Spleen (tissue), 11 donors: ENCODE results near the gene NAPB. TPM values are rescaled to one million over a fixed set of nuclear protein-coding genes. Genes with fewer than 3 reads are reported as not detected.

Experiments
- DNase-seq: peaks from one replicate; pipeline ENCODE4 v3.0.0-alpha.2; 2020
- H3K27ac ChIP-seq, 8 donors: fragments of 200-600 bp; sonication (generic) in 7 of 8; 1 replicate in 4 of 8; 2 replicates in 4 of 8; pipeline versions ENCODE4 v1.5.0 to v1.8.0; 2016 to 2021; ENCODE audit warnings: inconsistent platforms in 4 of 8, mild to moderate bottlenecking in 4 of 8, moderate library complexity in 1 of 8
- H3K27me3 ChIP-seq, 7 donors: fragments of 200-600 bp; sonication (generic) in 6 of 7; replicated peaks in 1 of 7; 1 replicate in 4 of 7; 2 replicates in 3 of 7; pipeline versions ENCODE4 v1.5.0 to v1.8.0; 2016 to 2021; ENCODE audit warnings: inconsistent platforms in 3 of 7, mild to moderate bottlenecking in 1 of 7
- H3K36me3 ChIP-seq, 6 donors: fragments of 200-600 bp; sonication (generic) in 5 of 6; 1 replicate in 4 of 6; 2 replicates in 2 of 6; pipeline versions ENCODE4 v1.5.0 to v1.8.0; 2016 to 2021; ENCODE audit warnings: inconsistent platforms in 2 of 6
- H3K4me1 ChIP-seq, 6 donors: fragments of 200-600 bp; sonication (generic) in 5 of 6; 1 replicate in 3 of 6; 2 replicates in 3 of 6; pipeline versions ENCODE4 v1.5.0 to v1.8.0; 2016 to 2021; ENCODE audit warnings: inconsistent platforms in 3 of 6
- H3K4me3 ChIP-seq, 8 donors: fragments of 200-600 bp; sonication (generic) in 7 of 8; 1 replicate in 4 of 8; 2 replicates in 4 of 8; pipeline versions ENCODE4 v1.5.0 to v1.8.0; 2016 to 2021; ENCODE audit warnings: inconsistent platforms in 4 of 8, mild to moderate bottlenecking in 4 of 8, moderate library complexity in 2 of 8
- H3K9me3 ChIP-seq, 8 donors: fragments of 200-600 bp; sonication (generic) in 7 of 8; 1 replicate in 4 of 8; 2 replicates in 4 of 8; pipeline versions ENCODE4 v1.5.0 to v1.8.0; 2016 to 2021; ENCODE audit warnings: inconsistent platforms in 4 of 8
- CTCF ChIP-seq, 11 experiments: fragments of 200-600 bp in 7 of 11; fragments of 450-650 bp in 4 of 11; sonication (generic) in 4 of 11; IDR thresholded peaks in 8 of 11; conservative IDR thresholded peaks in 3 of 11; 1 replicate in 7 of 11; 2 replicates in 4 of 11; pipeline versions ENCODE4 v1.4.0 to v1.8.0; 2016 to 2021; ENCODE audit warnings: antibody characterized with exemption in 11 of 11, inconsistent platforms in 4 of 11, mild to moderate bottlenecking in 1 of 11
- POLR2A ChIP-seq, 3 donors: fragments of 450-650 bp; IDR thresholded peaks; one replicate each; pipeline ENCODE4 v1.5.1; 2017; ENCODE audit warnings: antibody characterized with exemption in 3 of 3, mild to moderate bottlenecking in 1 of 3
- POLR2AphosphoS5 ChIP-seq, 3 donors: sonication (generic); formaldehyde crosslinking; IDR thresholded peaks; one replicate each; pipeline ENCODE4 v1.5.1; 2017; ENCODE audit warnings: antibody characterized with exemption in 3 of 3
- WGBS, 5 donors: extraction: QIAGEN DNeasy Blood & Tissue Kit in 3 of 5; methylation state at CpG; one replicate each; pipeline versions ENCODE4 v1.1.5 to v1.1.7; 2013 to 2018; 5-methylcytosine and 5-hydroxymethylcytosine counted together
- intact Hi-C: fragments of 100-400 bp; cut with DNase I; formaldehyde crosslinking; loops from one replicate; pipeline ENCODE4 v1.15.0; 2023; ENCODE audit warnings: low total_unique reads
- polyA plus RNA-seq, 3 donors: library from polyadenylated mRNA; stranded (reverse); fragments of 200-250 nt; gene quantifications; one replicate each; pipeline ENCODE4 v1.2.1, GENCODE V29; 2013
- total RNA-seq, 7 donors: library from RNA; depleted of rRNA in 3 of 7; stranded (reverse); fragments of >200 nt in 3 of 7; fragmentation: NEBNext Ultra II Directional in 4 of 7; extraction: Animal tissue kit (Norgen Biotek cat#: 25700) in 4 of 7; gene quantifications; one replicate each; pipeline versions ENCODE4 v1.1.0 to v1.2.1, GENCODE V29; 2016 to 2021
- donor health status: healthy with polysubstance abuse.
- donor health status: DM: no; HTN: no; CAD: no; lungs with moderate emphysema.
- donor health status: DM: no; HTN: no; CAD: no.
- donor health status: Bipolar disorder and iron deficiency.
- donor health status: healthy.
- donor health status: DM: no; HTN: no; CAD: no.
- donor health status: DM: yes; HTN: yes; CAD: no.

Gene NAPB
- total and polyA plus RNA-seq, 10 donors, result 3.4 to 31.9 (median 14.0) TPM

GRCh38 chr20:23331450-23332350 is 89.6 kb downstream of the NAPB start:
- Histone ChIP-seq H3K27ac (no peak overlapping the region), H3K4me3 (no peak overlapping the region), H3K27me3 (no peaks in the 10 kb centered on the region), H3K4me1 (no peaks in the 10 kb centered on the region), H3K9me3 (no peaks in the 10 kb centered on the region), H3K36me3 (no peaks in the 10 kb centered on the region)
- DNase-seq, result no peak
- WGBS, 5 donors, result 72 to 79% (median 74%) methylated on average over 8 of the region's 8 CpGs
- intact Hi-C loops, result no loop called here
- no peak for TF ChIP-seq POLR2AphosphoS5 (IDR thresholded peaks at IDR 0.05)
- no peak for TF ChIP-seq CTCF (IDR thresholded peaks at IDR 0.05 in 8 of 11, conservative IDR thresholded peaks at IDR 0.05 in 3 of 11)
- TF ChIP-seq POLR2A (IDR thresholded peaks at IDR 0.05), result no peak

GRCh38 chr20:23327617-23328333 is 93.5 kb downstream of the NAPB start:
- intact Hi-C loops, result no loop called here
- 89 to 97% (median 95%) methylated on average over 15 of the region's 15 CpGs for WGBS, 5 donors

GRCh38 chr20:23326774-23327173 is 94.5 kb downstream of the NAPB start:
- Histone ChIP-seq H3K9me3 (no peaks in the 10 kb centered on the region), H3K27me3 (no peaks in the 10 kb centered on the region), H3K36me3 (no peaks in the 10 kb centered on the region), H3K4me3 (no peak overlapping the region), H3K4me1 (no peaks in the 10 kb centered on the region), H3K27ac (no peak overlapping the region)
- intact Hi-C loops, result no loop called here
- no peak for DNase-seq
- TF ChIP-seq CTCF (IDR thresholded peaks at IDR 0.05 in 8 of 11, conservative IDR thresholded peaks at IDR 0.05 in 3 of 11) (no peak), POLR2A (IDR thresholded peaks at IDR 0.05) (no peak), POLR2AphosphoS5 (IDR thresholded peaks at IDR 0.05) (no peak)
- WGBS, 5 donors, result 90 to 100% (median 95%) methylated on average over 2 to 8 of the region's 8 CpGs

More at GRCh38 chr20:23327617-23328333, 93.5 kb downstream of the NAPB start:
- no peak for DNase-seq
- TF ChIP-seq CTCF (IDR thresholded peaks at IDR 0.05 in 8 of 11, conservative IDR thresholded peaks at IDR 0.05 in 3 of 11) (no peak), POLR2A (IDR thresholded peaks at IDR 0.05) (no peak), POLR2AphosphoS5 (IDR thresholded peaks at IDR 0.05) (no peak)
- H3K4me1 ChIP-seq, result no peaks in the 10 kb centered on the region
- no peaks in the 10 kb centered on the region for H3K36me3 ChIP-seq
- no peak overlapping the region for H3K4me3 ChIP-seq
- H3K27ac ChIP-seq, result no peak overlapping the region
- H3K9me3 ChIP-seq, result no peaks in the 10 kb centered on the region
- no peaks in the 10 kb centered on the region for H3K27me3 ChIP-seq

GRCh38 chr20:23325107-23325506 is 96.2 kb downstream of the NAPB start:
- Histone ChIP-seq H3K27me3 (no peaks in the 10 kb centered on the region), H3K36me3 (no peaks in the 10 kb centered on the region), H3K9me3 (peaks cover 0 to 5% (median 0%) of the 10 kb centered on the region in 8 donors), H3K4me3 (no peak overlapping the region), H3K27ac (no peak overlapping the region), H3K4me1 (no peaks in the 10 kb centered on the region)
- no peak for TF ChIP-seq POLR2A (IDR thresholded peaks at IDR 0.05)
- TF ChIP-seq CTCF (IDR thresholded peaks at IDR 0.05 in 8 of 11, conservative IDR thresholded peaks at IDR 0.05 in 3 of 11), result no peak
- TF ChIP-seq POLR2AphosphoS5 (IDR thresholded peaks at IDR 0.05), result no peak
- intact Hi-C loops, result no loop called here
- DNase-seq, result no peak
- WGBS, 5 donors, result 79 to 90% (median 89%) methylated on average over 3 of the region's 3 CpGs
